K562 (cell line): ENCODE measurements around the gene MAP1S. TPM values are rescaled to one million over a fixed set of nuclear protein-coding genes. Genes with fewer than 3 reads are reported as not detected.

Experiments used
- CTCF ChIP-seq, 3 experiments: IDR thresholded peaks in 2 of 3; conservative IDR thresholded peaks in 1 of 3; 2 replicates each; pipeline ENCODE4 v1.5.1; 2011 to 2012; ENCODE audit warnings: low read length in 3 of 3, mild to moderate bottlenecking in 3 of 3, control low read depth in 2 of 3, improper control_type of control experiment in 1 of 3, inconsistent platforms in 1 of 3, low read depth in 1 of 3, mixed read lengths in 1 of 3, moderate library complexity in 1 of 3; ENCODE audit not compliant: insufficient read depth in 2 of 3
- DDX20 ChIP-seq: fragments of 450-650 bp; IDR thresholded peaks from 2 replicates; pipeline ENCODE4 v1.6.1; 2016; ENCODE audit warnings: missing genetic modification characterization, low read depth, mild to moderate bottlenecking, missing compliant biosample characterization, moderate library complexity
- DPF2 ChIP-seq: fragments of 450-650 bp; IDR thresholded peaks from 2 replicates; pipeline ENCODE4 v1.6.1; 2016
- E2F4 ChIP-seq: sonication (generic); formaldehyde crosslinking; IDR thresholded peaks from 2 replicates; pipeline ENCODE4 v1.8.0; 2022; ENCODE audit warnings: mild to moderate bottlenecking, low read depth, missing genetic modification reagents
- ERF ChIP-seq: fragments of 450-650 bp; formaldehyde crosslinking; IDR thresholded peaks from 2 replicates; pipeline ENCODE4 v1.4.0; 2020; ENCODE audit warnings: mild to moderate bottlenecking, mixed read lengths
- HMG20A ChIP-seq: fragments of 450-650 bp; formaldehyde crosslinking; conservative IDR thresholded peaks from 2 replicates; pipeline ENCODE4 v1.4.0; 2020; ENCODE audit warnings: mild to moderate bottlenecking, mixed read lengths
- JUND ChIP-seq, 2 experiments: IDR thresholded peaks; 2 replicates in 1 of 2; 3 replicates in 1 of 2; pipeline ENCODE4 v1.6.1; 2011; ENCODE audit warnings: borderline replicate concordance in 2 of 2, low read depth in 2 of 2, low read length in 2 of 2, improper control_type of control experiment in 1 of 2, missing biosample characterization in 1 of 2, missing genetic modification characterization in 1 of 2, missing genetic modification reagents in 1 of 2
- PML ChIP-seq: IDR thresholded peaks from 2 replicates; pipeline ENCODE4 v1.6.1; 2012; ENCODE audit warnings: low read length, inconsistent platforms
- RB1 ChIP-seq: fragments of 450-650 bp; IDR thresholded peaks from 2 replicates; pipeline ENCODE4 v1.6.1; 2017; ENCODE audit warnings: low read depth, mild to moderate bottlenecking
- SAFB ChIP-seq: fragments of 200-400 bp; formaldehyde crosslinking; IDR thresholded peaks from 2 replicates; pipeline ENCODE4 v1.6.1; 2017; ENCODE audit warnings: low read depth, low read length, borderline replicate concordance
- SMARCA4 ChIP-seq: fragments of 450-650 bp; IDR thresholded peaks from 2 replicates; pipeline ENCODE4 v1.6.1; 2016
- SNIP1 ChIP-seq: fragments of 450-650 bp; IDR thresholded peaks from 2 replicates; pipeline ENCODE4 v1.7.1; 2017; ENCODE audit warnings: low read depth, mild to moderate bottlenecking
- TAF7 ChIP-seq: fragments of 450-650 bp; IDR thresholded peaks from 2 replicates; pipeline ENCODE4 v1.6.1; 2016; ENCODE audit warnings: missing genetic modification characterization, missing compliant biosample characterization
- YY1 ChIP-seq, 3 experiments: IDR thresholded peaks; 2 replicates each; pipeline ENCODE4 v1.6.1; 2011; ENCODE audit warnings: low read length in 2 of 3, mild to moderate bottlenecking in 2 of 3, moderate library complexity in 2 of 3, borderline replicate concordance in 1 of 3, control low read depth in 1 of 3, low read depth in 1 of 3; ENCODE audit not compliant: insufficient read depth in 3 of 3, insufficient replicate concordance in 2 of 3, control insufficient read depth in 1 of 3, insufficient read length in 1 of 3; ENCODE audit errors: extremely low read depth in 1 of 3
- ZNF175 ChIP-seq: fragments of 200-800 bp; sonication (Bioruptor generic); IDR thresholded peaks from 2 replicates; pipeline ENCODE4 v1.6.1; 2016; ENCODE audit warnings: low read depth, mild to moderate bottlenecking, missing genetic modification characterization, missing compliant biosample characterization
- ZNF507 ChIP-seq: conservative IDR thresholded peaks from 2 replicates; pipeline ENCODE4 v1.6.1; 2017; ENCODE audit warnings: missing genetic modification characterization, missing compliant biosample characterization
- polyA plus RNA-seq, 8 experiments: library from polyadenylated mRNA; depleted of rRNA in 4 of 8; stranded (reverse) in 5 of 8; unstranded in 3 of 8; fragments of >200 nt; fragmentation: Nextera tagmentation in 2 of 8; fragmentation: Illumina TruSeq in 1 of 8; extraction: Ambion mirVana in 2 of 8; extraction: Trizol in 1 of 8; gene quantifications; 2 replicates each; pipeline versions ENCODE4 v1.2.1 to v1.2.3, GENCODE V29; 2011 to 2014; ENCODE audit warnings: inconsistent platforms in 1 of 8, missing spikeins in 1 of 8
- total RNA-seq, 7 experiments: library from RNA; depleted of rRNA in 6 of 7; stranded (reverse); fragments of >200 nt in 6 of 7; fragmentation: Illumina TruSeq in 2 of 7; extraction: Trizol in 2 of 7; gene quantifications; 2 replicates each; pipeline versions ENCODE4 v1.2.1 to v1.2.3, GENCODE V29; 2011 to 2021; ENCODE audit warnings: low replicate concordance in 1 of 7
- TF ChIP-seq, protein P1 (sequence below): sonication (generic); formaldehyde crosslinking; IDR thresholded peaks from 2 replicates; pipeline ENCODE4 v1.8.0; 2022; ENCODE audit warnings: mild to moderate bottlenecking, missing genetic modification reagents
- TF ChIP-seq, protein P2 (sequence below), 2 experiments: fragments of 450-650 bp; IDR thresholded peaks; 2 replicates each; pipeline ENCODE4 v1.6.1; 2018; ENCODE audit warnings: mild to moderate bottlenecking in 2 of 2, low read depth in 1 of 2; ENCODE audit not compliant: partially characterized antibody in 2 of 2

Gene MAP1S
- total and polyA plus RNA-seq, 9 of the 15 experiments (the other 6 are each of a cell fraction or from before 2014, with no cell fraction given) = 2.0 to 81.0 (median 9.5) TPM

DNA sequence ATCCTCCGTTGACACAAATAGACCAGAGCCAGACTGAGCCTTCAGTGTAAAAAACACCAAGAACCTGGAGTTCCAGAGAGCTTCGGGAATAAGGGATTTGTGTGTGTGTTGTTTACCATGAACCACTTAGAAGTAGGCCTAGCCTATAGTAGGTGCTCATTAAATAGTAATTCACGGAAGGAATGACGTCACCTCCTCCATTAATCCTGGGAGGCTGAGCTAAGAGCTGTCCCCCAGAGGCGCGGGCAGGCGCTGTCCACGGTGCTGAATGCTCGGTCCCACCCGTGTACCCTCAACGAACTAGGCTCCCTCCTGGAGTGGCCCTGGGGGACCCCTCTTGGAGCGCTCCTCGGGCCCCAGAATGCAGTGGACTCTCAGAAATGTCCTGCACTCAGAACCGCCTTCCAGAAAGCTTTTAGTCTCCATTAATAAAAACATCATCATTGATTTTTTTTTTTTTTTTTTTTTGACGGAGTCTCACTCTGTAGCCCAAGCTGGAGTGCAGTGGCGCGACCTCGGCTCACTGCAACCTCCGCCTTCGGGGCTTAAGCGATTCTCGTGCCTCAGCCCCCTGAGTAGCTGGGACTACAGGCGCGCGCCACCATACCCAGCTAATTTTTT, 37.7 kb upstream of the MAP1S start (continued):
- TF ChIP-seq YY1 (IDR thresholded peaks at IDR 0.05; ENCODE audit: borderline replicate concordance in 1 of 3, control insufficient read depth in 1 of 3, extremely low read depth in 1 of 3, insufficient read depth in 3 of 3, insufficient read length in 1 of 3, insufficient replicate concordance in 2 of 3, low read depth in 1 of 3, low read length in 2 of 3) (peak in 2 of 3 experiments; percentile 45 to 78), E2F4 (CRISPR knock-in tag) (0 out of 2 replicates have a peak, but pooled peaks have one; percentile 38), RB1 (0 out of 2 replicates have a peak, but pooled peaks have one; percentile 31), SNIP1 (no peak), DPF2 (peak; percentile 52; the same call in 1 of the 2 replicates), ERF (CRISPR knock-in tag) (0 out of 2 replicates have a peak, but pooled peaks have one; percentile 60), CTCF (IDR thresholded peaks at IDR 0.05 in 2 of 3, conservative IDR thresholded peaks at IDR 0.05 in 1 of 3; ENCODE audit: insufficient read depth in 2 of 3, low read depth in 1 of 3, low read length in 3 of 3) (0 out of 6 replicates have a peak, but pooled peaks of 1 of the 3 experiments have one; percentile 2), SAFB (peak; percentile 48; the same call in 1 of the 2 replicates), PML (no peak), TAF7 (tag) (no peak), ZNF507 (tag) (no peak), JUND (IDR thresholded peaks at IDR 0.05; ENCODE audit: borderline replicate concordance, low read depth, low read length) (peak; percentile 97), JUND (tag; IDR thresholded peaks at IDR 0.05; ENCODE audit: borderline replicate concordance, low read depth, low read length) (peak; percentile 99), HMG20A (CRISPR knock-in tag) (no peak), DDX20 (no peak), SMARCA4 (0 out of 2 replicates have a peak, but pooled peaks have one; percentile 41), ZNF175 (CRISPR knock-in tag) (peak; percentile 55; the same call in 1 of the 2 replicates)
- TF ChIP-seq, protein P1, sequence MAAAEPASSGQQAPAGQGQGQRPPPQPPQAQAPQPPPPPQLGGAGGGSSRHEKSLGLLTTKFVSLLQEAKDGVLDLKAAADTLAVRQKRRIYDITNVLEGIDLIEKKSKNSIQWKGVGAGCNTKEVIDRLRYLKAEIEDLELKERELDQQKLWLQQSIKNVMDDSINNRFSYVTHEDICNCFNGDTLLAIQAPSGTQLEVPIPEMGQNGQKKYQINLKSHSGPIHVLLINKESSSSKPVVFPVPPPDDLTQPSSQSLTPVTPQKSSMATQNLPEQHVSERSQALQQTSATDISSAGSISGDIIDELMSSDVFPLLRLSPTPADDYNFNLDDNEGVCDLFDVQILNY (CRISPR knock-in tag) = peak; percentile 82; the same call in 1 of the 2 replicates
- TF ChIP-seq, protein P2, sequence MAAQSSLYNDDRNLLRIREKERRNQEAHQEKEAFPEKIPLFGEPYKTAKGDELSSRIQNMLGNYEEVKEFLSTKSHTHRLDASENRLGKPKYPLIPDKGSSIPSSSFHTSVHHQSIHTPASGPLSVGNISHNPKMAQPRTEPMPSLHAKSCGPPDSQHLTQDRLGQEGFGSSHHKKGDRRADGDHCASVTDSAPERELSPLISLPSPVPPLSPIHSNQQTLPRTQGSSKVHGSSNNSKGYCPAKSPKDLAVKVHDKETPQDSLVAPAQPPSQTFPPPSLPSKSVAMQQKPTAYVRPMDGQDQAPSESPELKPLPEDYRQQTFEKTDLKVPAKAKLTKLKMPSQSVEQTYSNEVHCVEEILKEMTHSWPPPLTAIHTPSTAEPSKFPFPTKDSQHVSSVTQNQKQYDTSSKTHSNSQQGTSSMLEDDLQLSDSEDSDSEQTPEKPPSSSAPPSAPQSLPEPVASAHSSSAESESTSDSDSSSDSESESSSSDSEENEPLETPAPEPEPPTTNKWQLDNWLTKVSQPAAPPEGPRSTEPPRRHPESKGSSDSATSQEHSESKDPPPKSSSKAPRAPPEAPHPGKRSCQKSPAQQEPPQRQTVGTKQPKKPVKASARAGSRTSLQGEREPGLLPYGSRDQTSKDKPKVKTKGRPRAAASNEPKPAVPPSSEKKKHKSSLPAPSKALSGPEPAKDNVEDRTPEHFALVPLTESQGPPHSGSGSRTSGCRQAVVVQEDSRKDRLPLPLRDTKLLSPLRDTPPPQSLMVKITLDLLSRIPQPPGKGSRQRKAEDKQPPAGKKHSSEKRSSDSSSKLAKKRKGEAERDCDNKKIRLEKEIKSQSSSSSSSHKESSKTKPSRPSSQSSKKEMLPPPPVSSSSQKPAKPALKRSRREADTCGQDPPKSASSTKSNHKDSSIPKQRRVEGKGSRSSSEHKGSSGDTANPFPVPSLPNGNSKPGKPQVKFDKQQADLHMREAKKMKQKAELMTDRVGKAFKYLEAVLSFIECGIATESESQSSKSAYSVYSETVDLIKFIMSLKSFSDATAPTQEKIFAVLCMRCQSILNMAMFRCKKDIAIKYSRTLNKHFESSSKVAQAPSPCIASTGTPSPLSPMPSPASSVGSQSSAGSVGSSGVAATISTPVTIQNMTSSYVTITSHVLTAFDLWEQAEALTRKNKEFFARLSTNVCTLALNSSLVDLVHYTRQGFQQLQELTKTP (IDR thresholded peaks at IDR 0.05; ENCODE audit: low read depth in 1 of 2, partially characterized antibody in 2 of 2) = peak in 1 of 2 experiments; percentile 96
